ENCODE results near the gene ACY1.

ACY1 gene

DNA sequence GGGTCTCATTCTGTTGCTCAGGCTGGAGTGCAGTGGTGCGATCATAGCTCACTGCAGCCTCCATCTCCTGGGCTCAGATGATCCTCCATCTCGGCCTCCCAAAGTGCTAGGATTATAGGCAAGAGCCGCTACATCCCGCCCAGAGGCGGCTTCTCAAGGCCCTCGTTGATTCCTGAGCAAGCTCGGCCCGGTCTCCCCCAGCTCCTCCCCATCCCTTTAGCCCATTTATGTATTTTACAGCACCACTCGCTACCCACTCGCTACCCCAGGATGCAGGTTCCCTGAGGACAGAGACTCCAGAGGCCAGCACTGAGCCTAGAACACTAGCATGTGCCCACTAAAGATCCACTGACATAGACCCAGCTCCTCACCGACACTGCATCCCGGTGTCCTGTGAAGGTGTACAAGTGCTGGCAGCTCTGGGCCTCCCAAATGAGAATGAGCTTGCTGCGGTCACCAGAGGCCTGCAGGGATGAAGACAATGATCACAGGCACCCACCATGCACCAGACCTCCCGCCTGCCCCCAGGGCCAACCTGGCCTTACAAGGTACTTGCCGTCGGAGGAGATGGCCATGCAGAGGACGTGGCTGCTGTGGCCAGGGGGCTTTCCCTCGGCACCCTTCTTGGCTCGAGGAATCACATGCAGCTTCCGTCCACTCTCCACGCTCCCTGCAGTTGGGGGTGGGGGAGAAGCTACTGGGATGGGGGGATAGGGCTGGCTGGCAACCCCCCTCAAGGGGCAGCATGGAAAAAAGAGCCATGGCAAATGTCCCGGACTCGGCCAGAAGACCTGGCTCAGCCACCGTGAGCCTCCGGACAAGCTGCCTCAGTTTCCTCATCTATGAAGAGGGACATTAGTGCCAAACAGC, 47.2 kb upstream of the ACY1 start:
- Histone ChIP-seq H3K79me2 (ENCODE audit: low read length) (peaks cover 38% of the 10 kb centered on the region), H3F3A (ENCODE audit: insufficient read depth, low read length) (no peaks in the 10 kb centered on the region), H3K4me2 (ENCODE audit: low read depth, low read length) (no peak overlapping the region), H3K27me3 (replicated peaks; ENCODE audit: insufficient read depth, low read length) (no peaks in the 10 kb centered on the region), H3K9me2 (replicated peaks; ENCODE audit: insufficient read depth, low read length) (no peaks in the 10 kb centered on the region), H3K36me3 (replicated peaks; ENCODE audit: insufficient read depth, low read length) (peaks cover 5% of the 10 kb centered on the region; the same call in 1 of the 2 replicates), H3K9ac (ENCODE audit: low read length) (no peak overlapping the region), H2AFZ (ENCODE audit: low read length) (no peak overlapping the region), H3K27ac (ENCODE audit: low read length) (no peak overlapping the region), H3K4me3 (ENCODE audit: low read length) (no peak overlapping the region), H3K9me3 (replicated peaks; ENCODE audit: insufficient read depth, low read length) (no peaks in the 10 kb centered on the region), H4K20me1 (ENCODE audit: insufficient read depth, low read length) (0 out of 2 replicates have a peak, but pooled peaks cover 2% of the 10 kb centered on the region), H3K4me1 (ENCODE audit: low read length) (peaks cover 10% of the 10 kb centered on the region)
- TF ChIP-seq EZH2 (optimal IDR thresholded peaks at IDR 0.05; ENCODE audit: low read depth, low read length): no peak
- no peak for TF ChIP-seq CTCF (IDR thresholded peaks at IDR 0.05; ENCODE audit: low read length)
- no peak for TF ChIP-seq EZH2phosphoT487 (IDR thresholded peaks at IDR 0.05; ENCODE audit: low read length)
- DNase-seq: no peak

- Histone ChIP-seq H3K27ac (ENCODE audit: low read length) (no peak overlapping the region), H4K20me1 (ENCODE audit: insufficient read depth, low read length) (0 out of 2 replicates have a peak, but pooled peaks cover 2% of the 10 kb centered on the region)
These were observed 46.3 kb upstream of the ACY1 start for GRCh38 chr3:51937014-51937413.

DNA sequence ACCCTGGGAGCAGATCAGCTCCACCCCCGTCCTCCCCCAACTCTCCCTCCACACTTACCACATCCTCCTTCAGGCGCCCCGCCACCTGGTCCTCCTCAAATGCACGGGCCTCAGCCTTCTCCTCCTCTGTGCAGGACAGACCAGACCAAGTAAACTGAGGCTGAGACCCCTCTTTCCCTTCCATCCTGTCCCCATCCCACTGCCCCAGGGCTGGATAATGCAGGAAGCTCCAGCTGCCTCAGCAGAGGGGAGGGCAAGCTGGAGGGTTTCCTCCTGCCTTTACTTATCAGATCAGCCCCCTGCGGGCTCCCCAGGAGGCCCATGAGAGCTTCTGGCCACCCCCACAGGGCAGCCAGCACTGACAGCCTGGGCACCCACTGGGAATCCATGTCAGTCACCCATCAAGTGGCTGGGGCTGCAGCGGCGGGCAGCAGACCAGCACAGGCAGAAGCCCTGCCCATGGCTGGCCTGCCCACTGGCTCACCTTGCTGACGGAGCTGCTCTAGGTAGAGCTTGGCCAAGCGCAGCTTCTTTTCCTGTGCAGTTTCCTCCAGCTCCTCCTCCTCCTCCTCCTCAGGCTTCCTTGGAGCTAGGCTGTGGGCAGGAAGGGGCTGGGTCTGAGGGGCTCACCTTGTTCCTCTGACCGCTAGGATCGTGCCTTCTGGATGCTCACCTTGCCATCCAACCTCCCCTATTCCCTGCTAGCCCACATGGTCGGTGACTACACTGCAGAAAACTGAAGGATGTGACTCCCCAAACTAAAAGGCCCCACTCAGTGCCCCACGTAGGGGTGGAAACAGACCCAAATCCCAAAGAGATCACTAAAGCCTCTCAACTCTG, 45.5 kb upstream of the ACY1 start:
- Histone ChIP-seq H3K9me2 (replicated peaks; ENCODE audit: insufficient read depth, low read length) (no peaks in the 10 kb centered on the region), H3K4me3 (ENCODE audit: low read length) (no peak overlapping the region), H2AFZ (ENCODE audit: low read length) (no peak overlapping the region), H4K20me1 (ENCODE audit: insufficient read depth, low read length) (0 out of 2 replicates have a peak, but pooled peaks cover 2% of the 10 kb centered on the region), H3F3A (ENCODE audit: insufficient read depth, low read length) (no peaks in the 10 kb centered on the region), H3K27ac (ENCODE audit: low read length) (no peak overlapping the region), H3K36me3 (replicated peaks; ENCODE audit: insufficient read depth, low read length) (peaks cover 5% of the 10 kb centered on the region; the same call in 1 of the 2 replicates), H3K79me2 (ENCODE audit: low read length) (peaks cover 44% of the 10 kb centered on the region), H3K9me3 (replicated peaks; ENCODE audit: insufficient read depth, low read length) (no peaks in the 10 kb centered on the region), H3K27me3 (replicated peaks; ENCODE audit: insufficient read depth, low read length) (no peaks in the 10 kb centered on the region), H3K4me1 (ENCODE audit: low read length) (peaks cover 10% of the 10 kb centered on the region), H3K9ac (ENCODE audit: low read length) (no peak overlapping the region), H3K4me2 (ENCODE audit: low read depth, low read length) (no peak overlapping the region)
- DNase-seq: no peak
- TF ChIP-seq EZH2phosphoT487 (IDR thresholded peaks at IDR 0.05; ENCODE audit: low read length) (no peak), CTCF (IDR thresholded peaks at IDR 0.05; ENCODE audit: low read length) (no peak)

More at GRCh38 chr3:51937014-51937413, 46.3 kb upstream of the ACY1 start:
- TF ChIP-seq EZH2 (optimal IDR thresholded peaks at IDR 0.05; ENCODE audit: low read depth, low read length) (no peak), EZH2phosphoT487 (IDR thresholded peaks at IDR 0.05; ENCODE audit: low read length) (no peak), CTCF (IDR thresholded peaks at IDR 0.05; ENCODE audit: low read length) (no peak)
- H2AFZ ChIP-seq (ENCODE audit: low read length): no peak overlapping the region
- H3K36me3 ChIP-seq (replicated peaks; ENCODE audit: insufficient read depth, low read length): peaks cover 5% of the 10 kb centered on the region; the same call in 1 of the 2 replicates
- H3K4me1 ChIP-seq (ENCODE audit: low read length): peaks cover 10% of the 10 kb centered on the region
- H3K9me2 ChIP-seq (replicated peaks; ENCODE audit: insufficient read depth, low read length): no peaks in the 10 kb centered on the region
- H3K9ac ChIP-seq (ENCODE audit: low read length): no peak overlapping the region
- DNase-seq: no peak
- H3K4me2 ChIP-seq (ENCODE audit: low read depth, low read length): no peak overlapping the region
- H3K27me3 ChIP-seq (replicated peaks; ENCODE audit: insufficient read depth, low read length): no peaks in the 10 kb centered on the region
- H3F3A ChIP-seq (ENCODE audit: insufficient read depth, low read length): no peaks in the 10 kb centered on the region
- no peak overlapping the region for H3K4me3 ChIP-seq (ENCODE audit: low read length)
- H3K79me2 ChIP-seq (ENCODE audit: low read length): peaks cover 44% of the 10 kb centered on the region
- no peaks in the 10 kb centered on the region for H3K9me3 ChIP-seq (replicated peaks; ENCODE audit: insufficient read depth, low read length)

Data from MM.1S (cell line).